ENCODE data around the gene JHY. TPM values are rescaled to one million over a fixed set of nuclear protein-coding genes. Genes with fewer than 3 reads are reported as not detected.

Gene JHY
- total RNA-seq, 1 experiment from 2014 or later = 2.8 TPM

Other genes starting within 250 kb of the JHY start
- 4.4 and 6.4 TPM in 2 replicates for gene UBASH3B, start 227.0 kb upstream of the JHY start, total RNA-seq (2014; rRNA removed; shearing (Covaris generic))
- gene CRTAM, start 44.3 kb upstream of the JHY start, total RNA-seq (2014; rRNA removed; shearing (Covaris generic)) = not detected in 2 replicates
- 0.31 TPM in 1 of 2 replicates, not detected in the other for gene BSX, start 99.1 kb downstream of the JHY start, total RNA-seq (2014; rRNA removed; shearing (Covaris generic))
- gene HSPA8, start 179.4 kb downstream of the JHY start, total RNA-seq (2014; rRNA removed; shearing (Covaris generic)) = 3,716 and 4,248 TPM in 2 replicates

Data from H4 (cell line).